Endothelial cell of umbilical vein (primary cell): Measurements from ENCODE around the gene TJP1. TPM values are rescaled to one million over a fixed set of nuclear protein-coding genes. Genes with fewer than 3 reads are reported as not detected.

ENCODE experiments used
- BruUV-seq: library from RNA; stranded (reverse); fragments of 400-500 nt; replicated peaks from 2 replicates; lab custom pipeline; 2021; lab: Mats Ljungman, UMichigan
- CTCF ChIA-PET: fragments of 300-600, 350-600 bp; sonication (Branson Sonifier 250); formaldehyde crosslinking; loops from one replicate; lab custom pipeline; 2021; ENCODE audit warnings: antibody characterized with exemption, inconsistent platforms; lab: Charles Lee
- POLR2A ChIA-PET: fragments of 300-600, 350-600 bp; sonication (Branson Sonifier 250); formaldehyde crosslinking; loops from one replicate; lab custom pipeline; 2021; ENCODE audit warnings: antibody characterized with exemption, inconsistent platforms; lab: Charles Lee
- DNase-seq: peaks from one replicate; pipeline ENCODE4 v3.0.0-alpha.2; 2011; ENCODE audit warnings: low read depth, low spot score
- FAIRE-seq: peaks from 2 replicates; lab custom pipeline; 2011; peaks lifted over from hg19 to GRCh38; lab: Jason Lieb, UNC
- H2AFZ ChIP-seq: 2 replicates; pipeline ENCODE4 v1.6.0; 2012; ENCODE audit warnings: low read depth, low read length, control low read depth, inconsistent platforms
- H3K27ac ChIP-seq: 2 replicates; pipeline ENCODE4 v1.5.1; 2011; ENCODE audit warnings: low read depth, mild to moderate bottlenecking, control low read depth, low read length, moderate library complexity; ENCODE audit not compliant: insufficient read depth
- H3K27me3 ChIP-seq, 2 experiments: 2 replicates each; pipeline versions ENCODE4 v1.6.0 to v1.6.1; 2011; ENCODE audit warnings: low read length in 2 of 2, mixed read lengths in 1 of 2; ENCODE audit not compliant: control insufficient read depth in 2 of 2, insufficient read depth in 2 of 2
- H3K36me3 ChIP-seq, 2 experiments: 2 replicates in 1 of 2; 3 replicates in 1 of 2; pipeline ENCODE4 v1.5.1; 2011; ENCODE audit warnings: low read length in 2 of 2, mild to moderate bottlenecking in 1 of 2, moderate library complexity in 1 of 2; ENCODE audit not compliant: control insufficient read depth in 2 of 2, insufficient read depth in 2 of 2; ENCODE audit errors: extremely low read depth in 1 of 2
- H3K4me1 ChIP-seq: 3 replicates; pipeline ENCODE4 v1.5.1; 2011; ENCODE audit warnings: mild to moderate bottlenecking, low read length; ENCODE audit not compliant: control insufficient read depth, insufficient read depth; ENCODE audit errors: extremely low read depth
- H3K4me2 ChIP-seq: 2 replicates; pipeline ENCODE4 v1.6.1; 2011; ENCODE audit warnings: low read length, control low read depth, mixed read lengths; ENCODE audit not compliant: insufficient read depth
- H3K4me3 ChIP-seq, 3 experiments: fragments of 200-600 bp in 1 of 3; sonication (generic), shearing (Covaris generic) in 1 of 3; replicated peaks in 1 of 3; 2 replicates each; pipeline ENCODE4 v1.5.1; 2011 to 2016; ENCODE audit warnings: control low read depth in 3 of 3, low read length in 3 of 3, mild to moderate bottlenecking in 2 of 3, inconsistent platforms in 1 of 3, low read depth in 1 of 3, moderate library complexity in 1 of 3; ENCODE audit not compliant: insufficient read depth in 1 of 3
- H3K79me2 ChIP-seq: 2 replicates; pipeline ENCODE4 v1.6.0; 2012; ENCODE audit warnings: low read length, inconsistent platforms; ENCODE audit not compliant: control insufficient read depth, insufficient read depth
- H3K9ac ChIP-seq: replicated peaks from 2 replicates; pipeline ENCODE3; 2011; ENCODE audit warnings: low read length, control low read depth; ENCODE audit not compliant: insufficient read depth; ENCODE audit errors: extremely low read depth
- H3K9me1 ChIP-seq: replicated peaks from 3 replicates; pipeline ENCODE4 v1.6.0; 2011; ENCODE audit warnings: mild to moderate bottlenecking, low read length; ENCODE audit not compliant: control insufficient read depth, insufficient read depth; ENCODE audit errors: extremely low read depth
- H3K9me3 ChIP-seq: replicated peaks from 2 replicates; pipeline ENCODE4 v1.5.1; 2012; ENCODE audit warnings: low read length, inconsistent platforms; ENCODE audit not compliant: control insufficient read depth, insufficient read depth
- H4K20me1 ChIP-seq: replicated peaks from 2 replicates; pipeline ENCODE3; 2011; ENCODE audit warnings: mild to moderate bottlenecking, low read length; ENCODE audit not compliant: control insufficient read depth, insufficient read depth; ENCODE audit errors: extremely low read depth
- EZH2 ChIP-seq: IDR thresholded peaks from 2 replicates; pipeline ENCODE4 v1.6.1; 2012; ENCODE audit warnings: borderline replicate concordance, low read depth, mild to moderate bottlenecking, moderate library complexity, low read length, inconsistent platforms; ENCODE audit not compliant: severe bottlenecking
- GATA2 ChIP-seq: IDR thresholded peaks from 2 replicates; pipeline ENCODE4 v1.7.0; 2011; ENCODE audit warnings: low read depth, mild to moderate bottlenecking, moderate library complexity, mixed read lengths, low read length; ENCODE audit not compliant: insufficient read length, insufficient read depth
- MYC ChIP-seq: IDR thresholded peaks from one replicate; pipeline ENCODE4 v1.6.1; 2011; ENCODE audit warnings: mild to moderate bottlenecking, low read depth, low read length
- POLR2AphosphoS5 ChIP-seq: IDR thresholded peaks from 2 replicates; pipeline ENCODE4 v1.6.1; 2012; ENCODE audit warnings: low read depth, mild to moderate bottlenecking, control low read depth, low read length, moderate library complexity; ENCODE audit not compliant: insufficient read depth
- dilution Hi-C: fragments of 300-500 bp; cut with MboI; formaldehyde crosslinking; loops from one replicate; pipeline ENCODE4 v1.15.0; 2019; ENCODE audit warnings: low sequenced_read_pairs; ENCODE audit not compliant: extremely low pct_ligation_motif_present
- intact Hi-C: fragments of 100-400 bp; cut with micrococcal nuclease; formaldehyde crosslinking; loops from one replicate; pipeline ENCODE4 v1.10.0; 2022
- polyA plus RNA-seq, 4 experiments: library from polyadenylated mRNA; depleted of rRNA in 3 of 4; stranded (reverse) in 3 of 4; unstranded in 1 of 4; fragments of >200 nt; gene quantifications; 2 replicates each; pipeline versions ENCODE4 v1.2.1 to v1.2.3, GENCODE V29; 2011 to 2012; ENCODE audit warnings: missing spikeins in 1 of 4
- total RNA-seq: library from RNA; stranded (reverse); gene quantifications from 2 replicates; pipeline ENCODE4 v1.2.3, GENCODE V29; 2021
- TF ChIP-seq, protein P1 (sequence below): IDR thresholded peaks from 2 replicates; pipeline ENCODE4 v1.6.1; 2011; ENCODE audit not compliant: insufficient read depth, insufficient read length

TJP1 gene
- total and polyA plus RNA-seq, 2 donors (not counting 3 experiments of a cell fraction or from before 2014, with no cell fraction given): 45.6 to 128 TPM

DNA sequence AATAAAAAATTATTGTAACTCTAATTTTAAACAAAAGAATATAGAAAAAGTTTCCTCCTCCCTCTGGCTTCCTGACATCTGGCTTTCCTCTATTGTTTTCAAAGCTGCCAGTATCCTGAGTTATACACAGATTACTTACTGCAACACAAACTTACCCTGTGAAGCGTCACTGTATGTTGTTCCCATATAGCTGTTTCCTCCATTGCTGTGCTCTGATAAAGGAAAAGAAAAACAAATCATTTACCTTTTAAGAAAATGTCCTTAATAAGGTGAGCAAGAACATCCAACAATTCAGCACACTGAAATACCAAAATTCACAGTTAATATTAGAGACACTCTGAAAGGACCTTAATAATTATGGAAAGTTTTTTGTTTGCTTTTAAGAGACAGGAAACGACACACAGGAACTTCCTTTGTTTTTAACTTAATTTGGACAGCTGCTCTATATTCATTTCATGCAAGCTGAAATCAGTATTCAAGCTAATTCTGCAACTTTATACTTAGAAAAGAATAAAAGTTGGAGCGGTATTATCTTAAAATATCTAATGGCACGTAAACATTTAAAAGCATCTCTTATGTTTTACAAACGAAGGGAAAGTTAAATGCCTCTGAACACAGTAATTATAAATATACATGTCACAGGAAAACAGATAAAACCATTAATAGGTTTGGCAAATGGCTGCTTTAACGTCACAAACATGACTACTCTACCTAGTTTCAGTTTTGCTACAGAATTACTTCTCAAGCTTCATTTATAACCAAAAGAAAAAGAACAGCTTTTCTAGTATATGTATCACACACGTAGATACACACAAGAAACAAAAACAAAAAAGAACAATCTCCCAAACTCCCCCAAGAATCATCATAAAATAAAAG lies 21.5 kb downstream of the TJP1 start:
- H3K27me3 ChIP-seq: no peaks in the 10 kb centered on the region
- peak; percentile 97 for DNase-seq
- ChIA-PET POLR2A (interaction anchor here (0.8 to 2.3 kb wide), 2 partner anchors 20 to 22 kb away, joined by 3 to 7 read pairs; no protein-coding TSS in a partner anchor), CTCF (interaction anchor here (0.7 to 1.8 kb wide), 7 partner anchors 12 to 125 kb away, joined by 3 to 9 read pairs (median 4); no protein-coding TSS in a partner anchor)
- H3K9me1 ChIP-seq: no peaks in the 10 kb centered on the region
- H2AFZ ChIP-seq: no peak overlapping the region
- peaks cover 79% of the 10 kb centered on the region for H3K79me2 ChIP-seq
- H3K4me3 ChIP-seq: peak overlapping the region; percentile 15 to 63 (median 44)
- H3K36me3 ChIP-seq: peaks cover 0 to 3% of the 10 kb centered on the region in 2 experiments
- TF ChIP-seq GATA2: no peak
- TF ChIP-seq EZH2: no peak
- TF ChIP-seq, protein P1, sequence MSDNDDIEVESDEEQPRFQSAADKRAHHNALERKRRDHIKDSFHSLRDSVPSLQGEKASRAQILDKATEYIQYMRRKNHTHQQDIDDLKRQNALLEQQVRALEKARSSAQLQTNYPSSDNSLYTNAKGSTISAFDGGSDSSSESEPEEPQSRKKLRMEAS: no peak
- H3K9ac ChIP-seq: peak overlapping the region; percentile 90
- FAIRE-seq: peak; percentile 75
- H3K27ac ChIP-seq: peak overlapping the region; percentile 92
- H3K4me1 ChIP-seq: peaks cover 43% of the 10 kb centered on the region
- BruUV-seq: TSS peak; percentile 95
- no peaks in the 10 kb centered on the region for H4K20me1 ChIP-seq
- peak overlapping the region; percentile 95 for H3K4me2 ChIP-seq
- no peaks in the 10 kb centered on the region for H3K9me3 ChIP-seq
- intact Hi-C loops (loop anchor here (1.0 to 2.0 kb wide), 2 partner anchors 16 to 22 kb away; partner anchors contain the start of gene TJP1), dilution Hi-C loops (no loop called here)

DNA sequence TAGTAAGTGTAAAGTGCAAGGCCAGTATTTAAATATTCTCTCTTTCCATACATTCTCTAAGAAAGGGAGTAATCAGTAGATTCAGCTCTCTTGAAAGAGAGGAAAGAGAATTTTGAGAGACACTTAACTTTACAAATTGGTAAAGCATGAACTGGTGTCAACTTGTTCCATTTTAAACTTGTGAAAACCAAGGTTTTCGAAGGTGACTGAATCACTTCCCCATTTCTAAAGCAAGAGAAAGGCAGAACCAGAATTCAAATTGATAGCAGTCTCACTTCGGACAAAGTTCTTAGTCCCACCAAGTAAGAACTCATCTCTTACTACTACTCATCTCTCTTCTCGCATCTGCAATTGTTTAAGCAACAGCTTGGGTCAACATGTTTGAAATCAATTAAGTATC lies 22.4 kb downstream of the TJP1 start:
- no peaks in the 10 kb centered on the region for H3K27me3 ChIP-seq
- H4K20me1 ChIP-seq: no peaks in the 10 kb centered on the region
- peak overlapping the region; percentile 92 for H3K27ac ChIP-seq
- peak overlapping the region; percentile 95 for H3K4me2 ChIP-seq
- TF ChIP-seq POLR2AphosphoS5 (no peak), MYC (no peak)
- H3K9ac ChIP-seq: peak overlapping the region; percentile 90
- intact Hi-C loops (loop anchor here (1.0 to 2.0 kb wide), 2 partner anchors 15 to 22 kb away; partner anchors contain the start of gene TJP1), dilution Hi-C loops (no loop called here)
- FAIRE-seq (no peak), DNase-seq (no peak)
- no peaks in the 10 kb centered on the region for H3K9me3 ChIP-seq
- ChIA-PET POLR2A (interaction anchor here (2.3 kb wide), 1 partner anchor 21 kb away, joined by 7 read pairs; no protein-coding TSS in a partner anchor), CTCF (interaction anchor here (1.0 to 1.8 kb wide), 5 partner anchors 18 to 126 kb away, joined by 3 to 9 read pairs (median 4); no protein-coding TSS in a partner anchor)
- H3K36me3 ChIP-seq: peaks cover 0 to 3% of the 10 kb centered on the region in 2 experiments
- H3K4me3 ChIP-seq: peak overlapping the region in 1 of 3 experiments; percentile 63
- BruUV-seq: TSS peak; percentile 35
- peaks cover 78% of the 10 kb centered on the region for H3K79me2 ChIP-seq
- no peak overlapping the region for H2AFZ ChIP-seq
- peaks cover 35% of the 10 kb centered on the region for H3K4me1 ChIP-seq
- H3K9me1 ChIP-seq: no peaks in the 10 kb centered on the region
